CD14-positive monocyte (primary cell): ENCODE measurements around the gene ARHGEF40. TPM values are rescaled to one million over a fixed set of nuclear protein-coding genes. Genes with fewer than 3 reads are reported as not detected.

Experiments used
- DNase-seq, 3 donors: peaks; one replicate each; pipeline ENCODE4 v3.0.0-alpha.2; 2011 to 2022
- H2AFZ ChIP-seq: 2 replicates; pipeline ENCODE4 v1.6.0; 2012; ENCODE audit warnings: mild to moderate bottlenecking, low read depth, low read length, inconsistent platforms; ENCODE audit not compliant: insufficient read depth, poor library complexity, severe bottlenecking
- H3K27ac ChIP-seq, 2 donors: 1 replicate in 1 of 2; 2 replicates in 1 of 2; pipeline ENCODE4 v1.5.1; 2012 to 2013; ENCODE audit warnings: low read length in 2 of 2, control low read depth in 1 of 2, inconsistent platforms in 1 of 2, low read depth in 1 of 2, mild to moderate bottlenecking in 1 of 2
- H3K27me3 ChIP-seq, 2 donors: one replicate each; pipeline versions ENCODE4 v1.6.0 to v1.6.1; 2011 to 2013; ENCODE audit warnings: low read length in 2 of 2; ENCODE audit not compliant: control insufficient read depth in 2 of 2, insufficient read depth in 2 of 2
- H3K36me3 ChIP-seq, 2 donors: replicated peaks in 1 of 2; 1 replicate in 1 of 2; 2 replicates in 1 of 2; pipeline versions ENCODE4 v1.5.1 to v1.6.1; 2012 to 2013; ENCODE audit warnings: low read length in 2 of 2, control low read depth in 1 of 2, inconsistent platforms in 1 of 2, mild to moderate bottlenecking in 1 of 2; ENCODE audit not compliant: insufficient read depth in 2 of 2, control insufficient read depth in 1 of 2
- H3K4me1 ChIP-seq, 2 donors: 1 replicate in 1 of 2; 2 replicates in 1 of 2; pipeline versions ENCODE4 v1.5.1 to v1.6.1; 2012 to 2013; ENCODE audit warnings: low read length in 2 of 2, control low read depth in 1 of 2, inconsistent platforms in 1 of 2, mild to moderate bottlenecking in 1 of 2, moderate library complexity in 1 of 2; ENCODE audit not compliant: insufficient read depth in 2 of 2, control insufficient read depth in 1 of 2
- H3K4me2 ChIP-seq: replicated peaks from 2 replicates; pipeline ENCODE3; 2012; ENCODE audit warnings: low read length, moderate library complexity, mild to moderate bottlenecking; ENCODE audit not compliant: poor library complexity, severe bottlenecking; ENCODE audit errors: extremely low read depth
- H3K4me3 ChIP-seq, 3 experiments: fragments of 200-600 bp in 1 of 3; sonication (generic) in 1 of 3; replicated peaks in 1 of 3; 1 replicate in 2 of 3; 2 replicates in 1 of 3; pipeline ENCODE4 v1.5.1; 2011 to 2013; ENCODE audit warnings: low read length in 3 of 3, mild to moderate bottlenecking in 3 of 3, control low read depth in 2 of 3, low read depth in 2 of 3, inconsistent platforms in 1 of 3, moderate library complexity in 1 of 3
- H3K79me2 ChIP-seq: 2 replicates; pipeline ENCODE4 v1.6.0; 2012; ENCODE audit warnings: mild to moderate bottlenecking, control low read depth, inconsistent platforms, low read length, moderate library complexity; ENCODE audit not compliant: insufficient read depth
- H3K9ac ChIP-seq: 2 replicates; pipeline ENCODE4 v1.6.0; 2017; ENCODE audit warnings: low read length, mild to moderate bottlenecking; ENCODE audit not compliant: insufficient read depth, poor library complexity, severe bottlenecking
- H3K9me3 ChIP-seq, 2 donors: replicated peaks in 1 of 2; 1 replicate in 1 of 2; 2 replicates in 1 of 2; pipeline versions ENCODE4 v1.5.1 to v1.6.1; 2012 to 2013; ENCODE audit warnings: low read length in 2 of 2, control low read depth in 1 of 2; ENCODE audit not compliant: control insufficient read depth in 1 of 2, insufficient read depth in 1 of 2
- H4K20me1 ChIP-seq: 2 replicates; pipeline ENCODE4 v1.6.0; 2012; ENCODE audit warnings: mild to moderate bottlenecking, low read length, control low read depth, moderate library complexity; ENCODE audit not compliant: insufficient read depth
- H3K27ac Mint-ChIP-seq, 7 donors: one replicate each; pipeline ENCODE4 v1.8.0; 2020; ENCODE audit warnings: mild to moderate bottlenecking in 7 of 7, mixed read lengths in 7 of 7, moderate library complexity in 6 of 7, inconsistent platforms in 2 of 7
- H3K27me3 Mint-ChIP-seq, 3 donors: one replicate each; pipeline ENCODE4 v1.8.0; 2021 to 2022; ENCODE audit warnings: low read depth in 3 of 3, mild to moderate bottlenecking in 3 of 3, mixed read lengths in 3 of 3, moderate library complexity in 3 of 3, inconsistent platforms in 1 of 3
- H3K36me3 Mint-ChIP-seq, 2 donors: one replicate each; pipeline ENCODE4 v1.8.0; 2020; ENCODE audit warnings: mixed read lengths in 2 of 2, inconsistent platforms in 1 of 2, mild to moderate bottlenecking in 1 of 2
- H3K4me1 Mint-ChIP-seq: one replicate; pipeline ENCODE4 v1.8.0; 2020; ENCODE audit warnings: mild to moderate bottlenecking, mixed read lengths
- H3K4me3 Mint-ChIP-seq, 2 donors: one replicate each; pipeline ENCODE4 v1.8.0; 2020; ENCODE audit warnings: mild to moderate bottlenecking in 2 of 2, mixed read lengths in 2 of 2, moderate library complexity in 1 of 2
- H3K9me3 Mint-ChIP-seq, 7 donors: one replicate each; pipeline ENCODE4 v1.8.0; 2020 to 2022; ENCODE audit warnings: mixed read lengths in 7 of 7, mild to moderate bottlenecking in 6 of 7, moderate library complexity in 6 of 7, inconsistent platforms in 2 of 7
- CTCF ChIP-seq: fragments of 200-600 bp; IDR thresholded peaks from one replicate; pipeline ENCODE4 v1.8.0; 2022; ENCODE audit warnings: antibody characterized with exemption, mild to moderate bottlenecking
- WGBS: methylation state at CpG from one replicate; pipeline ENCODE4 v1.1.5; 2013; ENCODE audit warnings: missing lambda C conversion rate; ENCODE audit not compliant: insufficient coverage; 5-methylcytosine and 5-hydroxymethylcytosine counted together
- intact Hi-C, 2 donors: fragments of 100-400 bp; cut with micrococcal nuclease; formaldehyde crosslinking; loops; one replicate each; pipeline versions ENCODE4 v1.15.0 to v1.15.1; 2023
- polyA plus RNA-seq, 3 donors: library from polyadenylated mRNA; depleted of rRNA in 1 of 3; unstranded in 2 of 3; stranded (reverse) in 1 of 3; fragments of 300-500 nt in 2 of 3; fragments of >200 nt in 1 of 3; fragmentation: Illumina TruSeq in 2 of 3; gene quantifications; 1 replicate in 2 of 3; 2 replicates in 1 of 3; pipeline ENCODE4 v1.2.3, GENCODE V29; 2012 to 2021

The ARHGEF40 gene
- polyA plus RNA-seq, 3 donors = 12.1 to 114 (median 15.3) TPM

GRCh38 chr14:21090194-21090939 lies 20.3 kb downstream of the ARHGEF40 start:
- no peak overlapping the region for H2AFZ ChIP-seq
- TF ChIP-seq CTCF = peak; percentile 74
- no peak overlapping the region for H3K4me3 ChIP-seq
- peaks cover 27 to 38% of the 10 kb centered on the region in 2 donors for H3K4me1 ChIP-seq
- H3K9me3 ChIP-seq = no peaks in the 10 kb centered on the region
- H3K9ac ChIP-seq = no peak overlapping the region
- intact Hi-C loops = loop anchor here (2.0 to 10.0 kb wide), 3 partner anchors 76 to 406 kb away; partner anchors contain the start of genes ANG (in 1 of the 2) and RNASE4 (in 1 of the 2)
- peaks cover 12% of the 10 kb centered on the region for H4K20me1 ChIP-seq
- H3K36me3 ChIP-seq = peaks cover 14 to 52% of the 10 kb centered on the region in 2 donors
- no peaks in the 10 kb centered on the region for H3K27me3 ChIP-seq
- H3K4me1 Mint-ChIP-seq = peaks cover 34% of the 10 kb centered on the region
- DNase-seq = no peak
- H3K4me2 ChIP-seq = no peak overlapping the region
- H3K27ac Mint-ChIP-seq = peak overlapping the region in 5 of 7 donors; percentile 49 to 96 (median 63)
- H3K36me3 Mint-ChIP-seq = peaks cover 35 to 56% of the 10 kb centered on the region in 2 donors
- no peak overlapping the region for H3K4me3 Mint-ChIP-seq
- peaks cover 0 to 4% (median 2%) of the 10 kb centered on the region in 7 donors for H3K9me3 Mint-ChIP-seq
- H3K27ac ChIP-seq = peak overlapping the region in 1 of 2 donors; percentile 53
- peaks cover 0 to 3% (median 3%) of the 10 kb centered on the region in 3 donors for H3K27me3 Mint-ChIP-seq
- peaks cover 5% of the 10 kb centered on the region for H3K79me2 ChIP-seq
- WGBS = 96% methylated on average over 44 of the region's 45 CpGs

GRCh38 chr14:21090940-21091663 lies 21.0 kb downstream of the ARHGEF40 start:
- peak overlapping the region in 5 of 7 donors; percentile 23 to 87 (median 59) for H3K27ac Mint-ChIP-seq
- 94% methylated on average over 37 of the region's 45 CpGs for WGBS
- peaks cover 20 to 31% of the 10 kb centered on the region in 2 donors for H3K4me1 ChIP-seq

More at GRCh38 chr14:21090940-21091663, 21.0 kb downstream of the ARHGEF40 start:
- Histone ChIP-seq H2AFZ (no peak overlapping the region), H3K27ac (no peak overlapping the region), H3K79me2 (no peaks in the 10 kb centered on the region), H3K9ac (no peak overlapping the region), H3K9me3 (no peaks in the 10 kb centered on the region), H3K4me2 (no peak overlapping the region), H3K36me3 (peaks cover 14 to 44% of the 10 kb centered on the region in 2 donors), H4K20me1 (peaks cover 12% of the 10 kb centered on the region), H3K27me3 (no peaks in the 10 kb centered on the region), H3K4me3 (no peak overlapping the region)
- Mint-ChIP-seq H3K27me3 (no peaks in the 10 kb centered on the region), H3K4me3 (no peak overlapping the region), H3K9me3 (peaks cover 0 to 4% (median 0%) of the 10 kb centered on the region in 7 donors), H3K4me1 (peaks cover 27% of the 10 kb centered on the region), H3K36me3 (peaks cover 28 to 48% of the 10 kb centered on the region in 2 donors)
- TF ChIP-seq CTCF = no peak
- DNase-seq = no peak
- intact Hi-C loops = loop anchor here (2.0 to 10.0 kb wide), 3 partner anchors 76 to 406 kb away; partner anchors contain the start of genes ANG (in 1 of the 2) and RNASE4 (in 1 of the 2)
